Activated CD8-positive, alpha-beta memory T cell treated with anti-CD3 and anti-CD28 coated beads for 1 hour (primary cell): ENCODE results near the gene PRKCZ.
"Not testable (repeated sequence)": the region's sequence is repeated elsewhere in the genome, so short reads cannot be mapped to it uniquely, and the experiment has no call there.

Experiments used
- DNase-seq, 2 donors: peaks; one replicate each; pipeline ENCODE4 v3.0.0-alpha.2; 2020; ENCODE audit warnings: low read depth in 1 of 2; ENCODE audit errors: extremely low read depth in 1 of 2

The PRKCZ gene

GRCh38 chr1:2081326-2081885 is 31.2 kb downstream of the PRKCZ start:
- DNase-seq: no peak

GRCh38 chr1:2082064-2082463 is 31.9 kb downstream of the PRKCZ start:
- DNase-seq: no peak

- DNase-seq: no peak
These were observed 33.5 kb downstream of the PRKCZ start for GRCh38 chr1:2083666-2084065.

GRCh38 chr1:2084306-2084705 is 34.1 kb downstream of the PRKCZ start:
- DNase-seq: no peak

- no peak for DNase-seq
These were observed 34.9 kb downstream of the PRKCZ start for GRCh38 chr1:2085080-2085479.

- no peak for DNase-seq
These were observed 36.4 kb downstream of the PRKCZ start for GRCh38 chr1:2086446-2087078.

- no peak for DNase-seq
These were observed 37.6 kb downstream of the PRKCZ start for GRCh38 chr1:2087766-2088165.

GRCh38 chr1:2088458-2088857 is 38.2 kb downstream of the PRKCZ start:
- DNase-seq: no peak

GRCh38 chr1:2089051-2089450 is 38.8 kb downstream of the PRKCZ start:
- DNase-seq: no peak

- no peak for DNase-seq
These were observed 40.1 kb downstream of the PRKCZ start for GRCh38 chr1:2090216-2090890.

GRCh38 chr1:2091611-2092604 is 41.7 kb downstream of the PRKCZ start:
- DNase-seq: peak in 1 of 2 donors; percentile 15

GRCh38 chr1:2093055-2093454 is 42.8 kb downstream of the PRKCZ start:
- no peak for DNase-seq

GRCh38 chr1:2093636-2094035 is 43.4 kb downstream of the PRKCZ start:
- no peak for DNase-seq

GRCh38 chr1:2094269-2095158 is 44.3 kb downstream of the PRKCZ start:
- DNase-seq: not testable (repeated sequence)

- no peak for DNase-seq
These were observed 45.2 kb downstream of the PRKCZ start for GRCh38 chr1:2095394-2095793.

GRCh38 chr1:2095981-2096736 is 45.9 kb downstream of the PRKCZ start:
- no peak for DNase-seq

GRCh38 chr1:2097386-2098300 is 47.4 kb downstream of the PRKCZ start:
- no peak for DNase-seq

- no peak for DNase-seq
These were observed 48.1 kb downstream of the PRKCZ start for GRCh38 chr1:2098301-2098698.
